ENCODE data around the gene GRID2. TPM values are rescaled to one million over a fixed set of nuclear protein-coding genes. Genes with fewer than 3 reads are reported as not detected.

The GRID2 gene
- total RNA-seq, 1 donor from 2014 or later, result 2.1 TPM

- H3K4me1 Mint-ChIP-seq (ENCODE audit: low read depth, unreplicated experiment), result peaks cover 2% of the 10 kb centered on the region
- no peaks in the 10 kb centered on the region for H3K36me3 Mint-ChIP-seq (ENCODE audit: unreplicated experiment)
- no peak for DNase-seq
- H3K27ac Mint-ChIP-seq (ENCODE audit: unreplicated experiment), result no peak overlapping the region
- no peak for TF ChIP-seq CTCF (IDR thresholded peaks at IDR 0.05; ENCODE audit: partially characterized antibody, unreplicated experiment)
- peaks cover 3% of the 10 kb centered on the region for H3K27me3 Mint-ChIP-seq (ENCODE audit: unreplicated experiment)
- H3K4me3 Mint-ChIP-seq (ENCODE audit: unreplicated experiment), result no peak overlapping the region
- no peaks in the 10 kb centered on the region for H3K9me3 Mint-ChIP-seq (ENCODE audit: unreplicated experiment)
Observed at GRCh38 chr4:92658318-92658717, 354.6 kb downstream of the GRID2 start.

GRCh38 chr4:92677805-92678204, 374.0 kb downstream of the GRID2 start:
- Mint-ChIP-seq H3K9me3 (ENCODE audit: unreplicated experiment) (no peaks in the 10 kb centered on the region), H3K4me3 (ENCODE audit: unreplicated experiment) (no peak overlapping the region), H3K27me3 (ENCODE audit: unreplicated experiment) (no peaks in the 10 kb centered on the region), H3K27ac (ENCODE audit: unreplicated experiment) (no peak overlapping the region), H3K36me3 (ENCODE audit: unreplicated experiment) (no peaks in the 10 kb centered on the region), H3K4me1 (ENCODE audit: low read depth, unreplicated experiment) (no peaks in the 10 kb centered on the region)
- DNase-seq, result no peak
- TF ChIP-seq CTCF (IDR thresholded peaks at IDR 0.05; ENCODE audit: partially characterized antibody, unreplicated experiment), result no peak

DNA sequence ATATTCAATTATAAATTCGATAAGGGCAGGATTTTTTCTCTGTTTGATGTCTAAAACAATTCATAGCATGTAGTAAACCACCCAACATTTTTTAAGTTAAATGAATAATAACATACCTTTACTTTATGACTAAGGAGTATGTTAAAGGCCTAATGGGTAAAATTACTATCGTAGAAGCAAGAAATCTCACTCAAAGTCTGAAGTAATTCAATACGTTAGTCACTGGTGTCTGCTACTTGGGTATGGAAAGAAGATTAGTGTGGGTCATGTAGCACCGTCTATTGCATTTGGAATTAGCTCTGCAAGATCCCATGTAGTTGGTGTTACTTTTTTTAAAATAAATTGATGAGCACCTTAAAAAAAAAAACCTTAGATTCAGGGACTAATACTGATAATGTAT, 374.5 kb downstream of the GRID2 start:
- no peak for DNase-seq
- Mint-ChIP-seq H3K4me1 (ENCODE audit: low read depth, unreplicated experiment) (no peaks in the 10 kb centered on the region), H3K36me3 (ENCODE audit: unreplicated experiment) (no peaks in the 10 kb centered on the region), H3K4me3 (ENCODE audit: unreplicated experiment) (no peak overlapping the region), H3K9me3 (ENCODE audit: unreplicated experiment) (no peaks in the 10 kb centered on the region), H3K27me3 (ENCODE audit: unreplicated experiment) (no peaks in the 10 kb centered on the region), H3K27ac (ENCODE audit: unreplicated experiment) (no peak overlapping the region)
- no peak for TF ChIP-seq CTCF (IDR thresholded peaks at IDR 0.05; ENCODE audit: partially characterized antibody, unreplicated experiment)

DNA sequence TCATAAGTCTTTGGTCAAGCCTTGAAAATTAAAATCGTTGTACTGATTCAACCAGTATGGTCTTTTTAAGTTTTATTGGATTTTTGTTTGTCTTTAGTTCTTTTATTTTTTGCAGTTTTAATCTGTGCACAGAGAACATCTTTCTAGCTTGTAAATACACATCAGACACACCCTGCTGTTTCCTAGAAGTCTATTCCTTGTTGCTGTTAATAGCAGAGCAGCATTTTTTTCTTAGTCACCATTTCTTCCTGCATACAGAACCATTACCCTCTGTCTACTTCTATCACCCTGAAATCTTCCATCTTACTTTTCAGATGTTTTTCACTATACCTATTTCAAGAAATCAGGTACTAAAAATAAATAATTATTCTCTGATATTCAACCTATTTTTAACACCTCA, 375.4 kb downstream of the GRID2 start:
- no peak overlapping the region for H3K27ac Mint-ChIP-seq (ENCODE audit: unreplicated experiment)
- no peaks in the 10 kb centered on the region for H3K9me3 Mint-ChIP-seq (ENCODE audit: unreplicated experiment)
- DNase-seq, result no peak
- no peak for TF ChIP-seq CTCF (IDR thresholded peaks at IDR 0.05; ENCODE audit: partially characterized antibody, unreplicated experiment)
- no peak overlapping the region for H3K4me3 Mint-ChIP-seq (ENCODE audit: unreplicated experiment)
- H3K36me3 Mint-ChIP-seq (ENCODE audit: unreplicated experiment), result no peaks in the 10 kb centered on the region
- H3K27me3 Mint-ChIP-seq (ENCODE audit: unreplicated experiment), result no peaks in the 10 kb centered on the region
- H3K4me1 Mint-ChIP-seq (ENCODE audit: low read depth, unreplicated experiment), result no peaks in the 10 kb centered on the region

DNA sequence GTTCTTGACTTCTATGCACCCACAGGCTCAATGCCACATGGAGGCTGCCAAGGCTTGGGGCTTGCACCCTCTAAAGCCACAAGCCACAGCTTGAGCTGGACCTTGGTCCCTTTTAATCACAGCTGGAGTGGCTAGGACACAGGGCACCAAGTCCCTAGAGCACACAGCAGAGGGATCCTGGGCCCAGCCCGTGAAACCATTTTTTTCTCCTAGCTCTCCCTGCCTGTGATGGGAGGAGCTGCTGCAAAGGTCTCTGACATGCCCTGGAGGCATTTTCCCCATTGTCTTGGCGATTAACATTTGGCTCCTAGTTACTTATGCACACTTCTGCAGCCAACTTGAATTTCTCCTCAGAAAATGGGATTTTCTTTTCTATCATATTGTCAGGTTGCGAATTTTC, 410.9 kb downstream of the GRID2 start:
- Mint-ChIP-seq H3K9me3 (ENCODE audit: unreplicated experiment) (no peaks in the 10 kb centered on the region), H3K27ac (ENCODE audit: unreplicated experiment) (no peak overlapping the region), H3K27me3 (ENCODE audit: unreplicated experiment) (no peaks in the 10 kb centered on the region), H3K4me1 (ENCODE audit: low read depth, unreplicated experiment) (no peaks in the 10 kb centered on the region), H3K36me3 (ENCODE audit: unreplicated experiment) (no peaks in the 10 kb centered on the region), H3K4me3 (ENCODE audit: unreplicated experiment) (no peak overlapping the region)
- no peak for DNase-seq
- no peak for TF ChIP-seq CTCF (IDR thresholded peaks at IDR 0.05; ENCODE audit: partially characterized antibody, unreplicated experiment)
